ENCODE results near the gene DIAPH1.

GRCh38 chr5:141605523-141606277 lies 13.1 kb downstream of the DIAPH1 start:
- TF ChIP-seq CTCF (IDR thresholded peaks at IDR 0.05) (no peak), POLR2A (IDR thresholded peaks at IDR 0.05) (peak in 1 of 2 donors; percentile 18)
